Activated CD4-positive, alpha-beta T cell treated with anti-CD3 and anti-CD28 coated beads, Interleukin-2, amount 50 U/mL, for 48 hours (primary cell): ENCODE data around the gene POLRMT.

ENCODE experiments used
- DNase-seq, 2 experiments: peaks; one replicate each; pipeline ENCODE4 v3.0.0-alpha.2; 2020

POLRMT gene

GRCh38 chr19:662962-663681, 29.8 kb upstream of the POLRMT start, which contains the start of gene RNF126:
RNF126 (minus strand) TSS chr19:663214; CDS start chr19:663121, 93 bp downstream.
- DNase-seq, result peak; percentile 94 to 97

- DNase-seq, result peak; percentile 70 to 80
Measured at GRCh38 chr19:662207-662961, 29.0 kb upstream of the POLRMT start.

- DNase-seq, result peak; percentile 69 to 74
Measured at GRCh38 chr19:661427-662196, 28.3 kb upstream of the POLRMT start.

GRCh38 chr19:660793-661426, 27.6 kb upstream of the POLRMT start:
- DNase-seq, result no peak

GRCh38 chr19:658916-659839, 25.8 kb upstream of the POLRMT start:
- DNase-seq, result peak; percentile 30 to 45

- DNase-seq, result no peak
Measured at GRCh38 chr19:658059-658839, 24.9 kb upstream of the POLRMT start.

GRCh38 chr19:657611-658010, 24.3 kb upstream of the POLRMT start:
- DNase-seq, result no peak

GRCh38 chr19:656751-657559, 23.6 kb upstream of the POLRMT start:
- no peak for DNase-seq

- no peak for DNase-seq
Measured at GRCh38 chr19:655691-656090, 22.4 kb upstream of the POLRMT start.

- no peak for DNase-seq
Measured at GRCh38 chr19:653425-653824, 20.1 kb upstream of the POLRMT start.

GRCh38 chr19:652467-653389, 19.4 kb upstream of the POLRMT start:
- DNase-seq, result no peak

GRCh38 chr19:651991-652390, 18.7 kb upstream of the POLRMT start:
- no peak for DNase-seq

GRCh38 chr19:651114-651818, 17.9 kb upstream of the POLRMT start:
- no peak for DNase-seq

GRCh38 chr19:650121-650520, 16.8 kb upstream of the POLRMT start:
- DNase-seq, result no peak

- no peak for DNase-seq
Measured at GRCh38 chr19:648904-649801, 15.8 kb upstream of the POLRMT start.

GRCh38 chr19:648305-648704, 15.0 kb upstream of the POLRMT start:
- DNase-seq, result no peak
